GM12872 (cell line): Measurements from ENCODE around the gene ZNF586.

ENCODE experiments used
- CTCF ChIP-seq: IDR thresholded peaks from 3 replicates; pipeline ENCODE4 v1.5.1; 2011; ENCODE audit warnings: low read depth, mild to moderate bottlenecking, low read length, moderate library complexity; ENCODE audit not compliant: insufficient read depth

The ZNF586 gene

GRCh38 chr19:57754091-57754673 is 15.3 kb upstream of the ZNF586 start:
- no peak for TF ChIP-seq CTCF

GRCh38 chr19:57755031-57755430 is 14.4 kb upstream of the ZNF586 start:
- TF ChIP-seq CTCF: no peak

- no peak for TF ChIP-seq CTCF
These were observed 11.5 kb upstream of the ZNF586 start for GRCh38 chr19:57757941-57758340.

- no peak for TF ChIP-seq CTCF
These were observed 10.4 kb upstream of the ZNF586 start for GRCh38 chr19:57759096-57759495.

- TF ChIP-seq CTCF: no peak
These were observed 1.9 kb downstream of the ZNF586 start for GRCh38 chr19:57771417-57771816.

- TF ChIP-seq CTCF: no peak
These were observed 4.0 kb downstream of the ZNF586 start for GRCh38 chr19:57773488-57773887.

GRCh38 chr19:57776764-57777296 is 7.4 kb downstream of the ZNF586 start:
- TF ChIP-seq CTCF: no peak
